Subcutaneous adipose tissue (tissue), 4 donors: Measurements from ENCODE around the gene ERN1. TPM values are rescaled to one million over a fixed set of nuclear protein-coding genes. Genes with fewer than 3 reads are reported as not detected.

ENCODE experiments used
- CTCF ChIP-seq: fragments of 450-650 bp; IDR thresholded peaks from one replicate; pipeline ENCODE4 v1.5.1; 2016; ENCODE audit warnings: low read depth, mild to moderate bottlenecking, control low read depth, antibody characterized with exemption, moderate library complexity
- total RNA-seq, 4 donors: library from RNA; depleted of rRNA; stranded (reverse); fragments of >200 nt; gene quantifications; one replicate each; pipeline ENCODE4 v1.1.0, GENCODE V29; 2016

The ERN1 gene
- total RNA-seq, 4 donors from 2014 or later, result 9.6 to 13.1 (median 11.7) TPM

GRCh38 chr17:64162554-64162953 lies 32.6 kb upstream of the ERN1 start:
- TF ChIP-seq CTCF, result no peak

GRCh38 chr17:64161380-64162176 lies 31.6 kb upstream of the ERN1 start:
- TF ChIP-seq CTCF, result no peak

- TF ChIP-seq CTCF, result no peak
These were observed 30.4 kb upstream of the ERN1 start for GRCh38 chr17:64160378-64160777.

- TF ChIP-seq CTCF, result no peak
These were observed 29.1 kb upstream of the ERN1 start for GRCh38 chr17:64158831-64159590.

GRCh38 chr17:64158406-64158805 lies 28.5 kb upstream of the ERN1 start:
- TF ChIP-seq CTCF, result no peak

GRCh38 chr17:64157669-64158180 lies 27.8 kb upstream of the ERN1 start:
- no peak for TF ChIP-seq CTCF

- TF ChIP-seq CTCF, result no peak
These were observed 26.7 kb upstream of the ERN1 start for GRCh38 chr17:64156670-64157069.
